Measurements from ENCODE around the gene CARD10. TPM values are rescaled to one million over a fixed set of nuclear protein-coding genes. Genes with fewer than 3 reads are reported as not detected.

Gene CARD10
- total RNA-seq, 4 donors from 2014 or later: 6.0 to 15.3 (median 8.8) TPM

- H3K4me1 ChIP-seq: peaks cover 77 to 83% (median 79%) of the 10 kb centered on the region in 4 donors
- WGBS: 79% methylated on average over 10 of the region's 14 CpGs
These were observed 43.0 kb upstream of the CARD10 start for GRCh38 chr22:37562049-37562875.

GRCh38 chr22:37561212-37562048 lies 42.2 kb upstream of the CARD10 start:
- H3K9me3 ChIP-seq: no peaks in the 10 kb centered on the region
- peaks cover 70 to 84% (median 75%) of the 10 kb centered on the region in 4 donors for H3K4me1 ChIP-seq
- intact Hi-C loops (cut with DNase I): loop anchor here (10.0 kb wide), 1 partner anchor 247 kb away; no protein-coding TSS in a partner anchor
- peaks cover 0 to 27% (median 3%) of the 10 kb centered on the region in 4 donors for H3K27me3 ChIP-seq
- peak overlapping the region; percentile 96 to 97 (median 96) for H3K27ac ChIP-seq (replicated peaks in 1 of 4)
- TF ChIP-seq EP300 (IDR thresholded peaks at IDR 0.05): no peak
- peak; percentile 67 to 84 for TF ChIP-seq POLR2AphosphoS5 (IDR thresholded peaks at IDR 0.05)
- peak; percentile 69 to 77 (median 69) for TF ChIP-seq CTCF (IDR thresholded peaks at IDR 0.05)
- no peak for TF ChIP-seq POLR2A (IDR thresholded peaks at IDR 0.05; ENCODE audit: low read depth)
- 0% methylated on average over 30 of the region's 56 CpGs for WGBS
- peak; percentile 98 for DNase-seq (ENCODE audit: extremely low spot score)
- peak overlapping the region; percentile 76 to 84 (median 80) for H3K4me3 ChIP-seq
- H3K36me3 ChIP-seq: peaks cover 0 to 8% (median 8%) of the 10 kb centered on the region in 4 donors

More at GRCh38 chr22:37562049-37562875, 43.0 kb upstream of the CARD10 start:
- no peak for TF ChIP-seq POLR2AphosphoS5 (IDR thresholded peaks at IDR 0.05)
- no peak for TF ChIP-seq CTCF (IDR thresholded peaks at IDR 0.05)
- TF ChIP-seq POLR2A (IDR thresholded peaks at IDR 0.05; ENCODE audit: low read depth): no peak
- TF ChIP-seq EP300 (IDR thresholded peaks at IDR 0.05): no peak
- intact Hi-C loops (cut with DNase I): loop anchor here (10.0 kb wide), 1 partner anchor 247 kb away; no protein-coding TSS in a partner anchor
- H3K27ac ChIP-seq (replicated peaks in 1 of 4): peak overlapping the region; percentile 96 to 97 (median 96)
- peak overlapping the region; percentile 76 to 84 (median 80) for H3K4me3 ChIP-seq
- H3K27me3 ChIP-seq: peaks cover 0 to 33% (median 3%) of the 10 kb centered on the region in 4 donors
- peaks cover 0 to 16% (median 13%) of the 10 kb centered on the region in 4 donors for H3K36me3 ChIP-seq
- H3K9me3 ChIP-seq: no peaks in the 10 kb centered on the region
- DNase-seq (ENCODE audit: extremely low spot score): no peak

GRCh38 chr22:37560608-37561211 lies 41.5 kb upstream of the CARD10 start:
- intact Hi-C loops (cut with DNase I): loop anchor here (10.0 kb wide), 1 partner anchor 246 kb away; no protein-coding TSS in a partner anchor

More at GRCh38 chr22:37560608-37561211, 41.5 kb upstream of the CARD10 start:
- H3K4me1 ChIP-seq: peaks cover 63 to 77% (median 68%) of the 10 kb centered on the region in 4 donors
- H3K4me3 ChIP-seq: peak overlapping the region; percentile 76 to 84 (median 80)
- WGBS: 10% methylated on average over 2 of the region's 72 CpGs
- H3K9me3 ChIP-seq: no peaks in the 10 kb centered on the region
- peaks cover 0 to 27% (median 3%) of the 10 kb centered on the region in 4 donors for H3K27me3 ChIP-seq
- peak overlapping the region; percentile 96 to 97 (median 96) for H3K27ac ChIP-seq (replicated peaks in 1 of 4)
- no peak for DNase-seq (ENCODE audit: extremely low spot score)
- TF ChIP-seq POLR2A (IDR thresholded peaks at IDR 0.05; ENCODE audit: low read depth): no peak
- TF ChIP-seq POLR2AphosphoS5 (IDR thresholded peaks at IDR 0.05): peak; percentile 15 to 51
- no peak for TF ChIP-seq EP300 (IDR thresholded peaks at IDR 0.05)
- TF ChIP-seq CTCF (IDR thresholded peaks at IDR 0.05): no peak
- H3K36me3 ChIP-seq: peaks cover 0 to under 1% (median under 1%) of the 10 kb centered on the region in 4 donors

Measured in esophagus muscularis mucosa (tissue), 4 donors.